ENCODE measurements around the gene EIF4E1B. TPM values are rescaled to one million over a fixed set of nuclear protein-coding genes. Genes with fewer than 3 reads are reported as not detected.

EIF4E1B gene
- polyA plus RNA-seq, 2 of the 4 experiments (the other 2 are of a cell fraction) = not detected

DNA sequence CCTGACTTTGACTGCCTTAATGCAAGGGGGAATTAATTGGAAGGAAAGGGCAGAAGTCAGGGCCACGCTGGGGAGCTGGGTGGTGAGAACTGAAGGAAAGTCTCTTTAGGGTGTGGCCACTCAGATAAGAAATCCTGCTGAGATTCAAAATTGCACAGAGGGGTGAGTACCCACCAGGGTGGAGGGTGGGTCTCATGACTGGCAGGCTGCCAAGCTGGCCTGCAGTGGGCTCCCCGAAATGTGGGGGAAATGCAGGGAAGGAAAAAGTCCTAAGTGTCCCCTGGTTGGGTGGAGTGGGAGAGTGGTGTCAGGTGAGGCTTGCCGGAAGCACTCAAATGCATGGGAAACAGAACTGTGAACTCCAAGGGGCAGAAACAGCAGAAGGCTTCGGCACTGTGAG lies 40.9 kb downstream of the EIF4E1B start:
- H3K4me1 ChIP-seq = peaks cover 8% of the 10 kb centered on the region
- no peak for TF ChIP-seq HEYL (CRISPR knock-in tag; IDR thresholded peaks at IDR 0.05)
- TF ChIP-seq CHD2 (IDR thresholded peaks at IDR 0.05; ENCODE audit: low read length, partially characterized antibody) = no peak
- no peak for TF ChIP-seq PBX3 (IDR thresholded peaks at IDR 0.05)
- no peak for TF ChIP-seq JUN (IDR thresholded peaks at IDR 0.05)
- no peak overlapping the region for H3K27ac ChIP-seq
- CTCF ChIA-PET = interaction anchor here (11.6 kb wide), 1 partner anchor 12 kb away, joined by 114 read pairs; no protein-coding TSS in a partner anchor
- FAIRE-seq (no peak), DNase-seq (ENCODE audit: low read depth in 1 of 2, low spot score in 1 of 2) (no peak), ATAC-seq (no peak)
- no peak overlapping the region for H3K4me3 ChIP-seq
- no peak overlapping the region for H3K4me2 ChIP-seq
- H3K9me3 ChIP-seq = no peaks in the 10 kb centered on the region
- POLR2A ChIA-PET = no interaction called here
- 50% methylated on average over 4 of the region's 4 CpGs for WGBS (ENCODE audit: missing lambda C conversion rate)

- ChIA-PET POLR2A (no interaction called here), CTCF (interaction anchor here (1.2 to 11.6 kb wide), 2 partner anchors 13 to 25 kb away, joined by 4 to 114 read pairs; partner anchors contain the start of gene TSPAN17)
- WGBS (ENCODE audit: missing lambda C conversion rate) = 59% methylated on average over 15 of the region's 18 CpGs
- H3K9me3 ChIP-seq = no peaks in the 10 kb centered on the region
- H3K4me3 ChIP-seq = no peak overlapping the region
- TF ChIP-seq MYC (IDR thresholded peaks at IDR 0.05; ENCODE audit: borderline replicate concordance, low read length) (no peak), HDAC2 (IDR thresholded peaks at IDR 0.05) (no peak), PBX3 (IDR thresholded peaks at IDR 0.05) (no peak)
- peaks cover 15% of the 10 kb centered on the region for H3K4me1 ChIP-seq
- ATAC-seq (no peak), FAIRE-seq (no peak), DNase-seq (ENCODE audit: low read depth in 1 of 2, low spot score in 1 of 2) (no peak)
- no peak overlapping the region for H3K27ac ChIP-seq
- H3K4me2 ChIP-seq = no peak overlapping the region
Observed at GRCh38 chr5:176671890-176672747, 41.6 kb downstream of the EIF4E1B start.

GRCh38 chr5:176673651-176674583 lies 43.4 kb downstream of the EIF4E1B start:
- CTCF ChIA-PET = interaction anchor here (1.6 to 11.6 kb wide), 2 partner anchors 15 to 124 kb away, joined by 3 to 114 read pairs; no protein-coding TSS in a partner anchor
- H3K9me3 ChIP-seq = no peaks in the 10 kb centered on the region
- POLR2A ChIA-PET = no interaction called here
- H3K4me1 ChIP-seq = peaks cover 17% of the 10 kb centered on the region
- ATAC-seq (no peak), DNase-seq (ENCODE audit: low read depth in 1 of 2, low spot score in 1 of 2) (no peak), FAIRE-seq (no peak)
- 79% methylated on average over 16 of the region's 18 CpGs for WGBS (ENCODE audit: missing lambda C conversion rate)
- no peak overlapping the region for H3K4me3 ChIP-seq
- H3K27ac ChIP-seq = no peak overlapping the region
- H3K4me2 ChIP-seq = no peak overlapping the region
- TF ChIP-seq GATA3 (IDR thresholded peaks at IDR 0.05; ENCODE audit: borderline replicate concordance) (no peak), BCL3 (IDR thresholded peaks at IDR 0.05) (no peak), ZC3H11A (IDR thresholded peaks at IDR 0.05) (no peak), JUNB (IDR thresholded peaks at IDR 0.05) (no peak), ZSCAN20 (CRISPR knock-in tag; IDR thresholded peaks at IDR 0.05) (no peak), HDAC2 (IDR thresholded peaks at IDR 0.05) (no peak), RNF2 (IDR thresholded peaks at IDR 0.05; ENCODE audit: borderline replicate concordance, low read depth) (no peak), KDM1A (IDR thresholded peaks at IDR 0.05; ENCODE audit: low read depth) (no peak), HOXB5 (CRISPR knock-in tag; IDR thresholded peaks at IDR 0.05) (no peak), KDM5A (IDR thresholded peaks at IDR 0.05) (no peak), MAFK (IDR thresholded peaks at IDR 0.05; ENCODE audit: partially characterized antibody) (no peak), HOXA7 (CRISPR knock-in tag; IDR thresholded peaks at IDR 0.05) (no peak), EP300 (IDR thresholded peaks at IDR 0.05) (no peak), HOXB13 (CRISPR knock-in tag; IDR thresholded peaks at IDR 0.05; ENCODE audit: low read depth) (no peak), HEYL (CRISPR knock-in tag; IDR thresholded peaks at IDR 0.05) (no peak), PBX3 (IDR thresholded peaks at IDR 0.05) (no peak)
- TF ChIP-seq, protein P1, sequence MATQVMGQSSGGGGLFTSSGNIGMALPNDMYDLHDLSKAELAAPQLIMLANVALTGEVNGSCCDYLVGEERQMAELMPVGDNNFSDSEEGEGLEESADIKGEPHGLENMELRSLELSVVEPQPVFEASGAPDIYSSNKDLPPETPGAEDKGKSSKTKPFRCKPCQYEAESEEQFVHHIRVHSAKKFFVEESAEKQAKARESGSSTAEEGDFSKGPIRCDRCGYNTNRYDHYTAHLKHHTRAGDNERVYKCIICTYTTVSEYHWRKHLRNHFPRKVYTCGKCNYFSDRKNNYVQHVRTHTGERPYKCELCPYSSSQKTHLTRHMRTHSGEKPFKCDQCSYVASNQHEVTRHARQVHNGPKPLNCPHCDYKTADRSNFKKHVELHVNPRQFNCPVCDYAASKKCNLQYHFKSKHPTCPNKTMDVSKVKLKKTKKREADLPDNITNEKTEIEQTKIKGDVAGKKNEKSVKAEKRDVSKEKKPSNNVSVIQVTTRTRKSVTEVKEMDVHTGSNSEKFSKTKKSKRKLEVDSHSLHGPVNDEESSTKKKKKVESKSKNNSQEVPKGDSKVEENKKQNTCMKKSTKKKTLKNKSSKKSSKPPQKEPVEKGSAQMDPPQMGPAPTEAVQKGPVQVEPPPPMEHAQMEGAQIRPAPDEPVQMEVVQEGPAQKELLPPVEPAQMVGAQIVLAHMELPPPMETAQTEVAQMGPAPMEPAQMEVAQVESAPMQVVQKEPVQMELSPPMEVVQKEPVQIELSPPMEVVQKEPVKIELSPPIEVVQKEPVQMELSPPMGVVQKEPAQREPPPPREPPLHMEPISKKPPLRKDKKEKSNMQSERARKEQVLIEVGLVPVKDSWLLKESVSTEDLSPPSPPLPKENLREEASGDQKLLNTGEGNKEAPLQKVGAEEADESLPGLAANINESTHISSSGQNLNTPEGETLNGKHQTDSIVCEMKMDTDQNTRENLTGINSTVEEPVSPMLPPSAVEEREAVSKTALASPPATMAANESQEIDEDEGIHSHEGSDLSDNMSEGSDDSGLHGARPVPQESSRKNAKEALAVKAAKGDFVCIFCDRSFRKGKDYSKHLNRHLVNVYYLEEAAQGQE (IDR thresholded peaks at IDR 0.05) = no peak
